ENCODE data around the gene PTPRT.

PTPRT gene

GRCh38 chr20:43196243-43196642 lies 6.5 kb upstream of the PTPRT start:
- TF ChIP-seq CTCF (IDR thresholded peaks at IDR 0.05; ENCODE audit: insufficient read depth, low read depth, low read length, missing control alignments): no peak
- no peak for DNase-seq (ENCODE audit: low read depth)
- no peak overlapping the region for H3K4me3 ChIP-seq (ENCODE audit: low read depth, low read length)

DNA sequence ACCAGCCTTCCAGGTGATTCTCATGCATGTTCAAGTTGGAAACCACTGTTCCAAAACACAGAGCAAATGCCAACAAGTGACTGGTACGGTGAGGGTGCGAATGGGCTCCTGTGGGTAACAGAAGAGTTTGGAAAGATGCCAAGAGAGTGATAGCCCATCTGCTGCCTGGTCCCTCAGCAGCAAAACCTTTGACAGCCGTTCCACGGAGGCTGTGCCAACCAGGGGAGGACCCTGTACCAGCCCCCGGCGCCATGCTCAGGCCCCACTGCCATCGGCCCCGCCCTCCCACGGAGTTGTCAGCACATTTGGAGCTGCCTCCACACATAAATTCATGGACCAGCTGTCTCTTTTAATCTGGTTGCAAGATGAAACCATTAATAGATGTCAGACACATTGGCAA lies 4.4 kb upstream of the PTPRT start:
- DNase-seq (ENCODE audit: low read depth): no peak
- no peak overlapping the region for H3K4me3 ChIP-seq (ENCODE audit: low read depth, low read length)
- TF ChIP-seq CTCF (IDR thresholded peaks at IDR 0.05; ENCODE audit: insufficient read depth, low read depth, low read length, missing control alignments): no peak

DNA sequence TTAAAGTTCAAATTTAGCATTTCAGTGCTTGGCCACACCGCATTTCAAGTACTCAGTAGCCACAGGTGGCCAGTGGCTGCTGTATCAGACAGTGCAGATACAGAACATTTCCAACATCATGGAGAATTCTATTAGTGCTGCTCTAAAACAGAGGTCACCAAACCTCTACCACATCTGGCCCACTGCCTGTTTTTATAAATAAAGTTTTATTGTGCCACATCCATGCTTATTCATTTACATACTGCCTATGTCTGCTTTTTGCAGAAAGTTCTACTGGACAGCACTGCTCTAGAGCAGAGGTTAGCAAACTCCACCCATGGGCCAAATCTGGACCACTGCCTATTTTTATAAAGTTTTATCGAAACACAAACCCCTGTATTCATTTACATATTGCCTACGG lies 3.7 kb upstream of the PTPRT start:
- no peak for TF ChIP-seq CTCF (IDR thresholded peaks at IDR 0.05; ENCODE audit: insufficient read depth, low read depth, low read length, missing control alignments)
- no peak for DNase-seq (ENCODE audit: low read depth)
- H3K4me3 ChIP-seq (ENCODE audit: low read depth, low read length): no peak overlapping the region

- TF ChIP-seq CTCF (IDR thresholded peaks at IDR 0.05; ENCODE audit: insufficient read depth, low read depth, low read length, missing control alignments): peak; percentile 57
- DNase-seq (ENCODE audit: low read depth): peak; percentile 15
- no peak overlapping the region for H3K4me3 ChIP-seq (ENCODE audit: low read depth, low read length)
These were observed 2.5 kb upstream of the PTPRT start for GRCh38 chr20:43191946-43192863.

DNA sequence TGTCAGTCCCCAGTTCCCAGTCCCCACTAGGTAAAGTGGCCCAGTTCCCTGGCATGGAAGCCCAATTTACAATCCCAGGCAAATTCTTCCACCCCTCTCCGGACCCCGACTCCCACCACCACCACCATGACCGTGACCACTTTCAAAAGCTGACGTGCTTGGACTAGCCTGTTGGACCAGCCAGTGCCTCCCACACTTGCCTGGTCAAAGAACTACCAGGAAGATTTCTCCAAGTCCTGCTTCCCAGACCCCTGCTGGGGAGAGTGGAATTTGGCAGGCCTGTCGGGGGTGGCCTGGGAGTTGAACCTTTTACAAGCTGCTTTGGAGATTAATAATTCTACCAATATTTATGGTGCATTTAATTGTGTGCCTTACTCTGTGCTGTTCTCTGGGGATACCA lies 1.4 kb upstream of the PTPRT start:
- TF ChIP-seq CTCF (IDR thresholded peaks at IDR 0.05; ENCODE audit: insufficient read depth, low read depth, low read length, missing control alignments): no peak
- no peak overlapping the region for H3K4me3 ChIP-seq (ENCODE audit: low read depth, low read length)
- DNase-seq (ENCODE audit: low read depth): no peak

DNA sequence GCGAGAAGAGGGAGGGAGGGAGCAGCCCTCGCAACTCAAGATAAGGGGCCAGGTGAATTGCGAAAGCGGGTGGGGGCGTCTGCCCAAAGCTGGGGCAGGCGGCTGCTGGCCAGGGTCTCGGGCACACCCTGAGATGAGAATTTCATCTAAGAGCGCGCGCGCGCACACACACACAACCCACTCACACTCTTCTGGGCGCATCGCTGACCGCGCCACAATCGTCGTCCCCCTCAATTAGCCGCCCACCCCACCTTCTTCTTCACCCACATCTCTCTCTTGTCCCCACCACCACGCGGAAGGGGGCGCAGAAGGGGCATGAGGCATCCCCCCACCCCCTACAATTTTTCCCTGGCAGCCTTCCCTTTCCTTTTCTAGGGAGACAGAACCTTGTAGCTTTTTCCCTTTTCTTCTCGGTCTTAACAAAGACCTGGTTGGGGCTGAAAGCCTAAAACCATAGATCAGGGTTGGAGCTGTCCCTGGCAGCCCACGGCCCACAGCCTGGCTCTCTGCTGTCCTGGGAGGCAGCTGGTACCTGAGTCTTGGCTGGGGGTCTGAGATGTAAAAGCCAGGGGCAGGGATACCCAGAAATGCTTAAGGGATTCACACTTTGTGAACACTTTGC lies 737 bp upstream of the PTPRT start:
- no peak for DNase-seq (ENCODE audit: low read depth)
- no peak overlapping the region for H3K4me3 ChIP-seq (ENCODE audit: low read depth, low read length)
- no peak for TF ChIP-seq CTCF (IDR thresholded peaks at IDR 0.05; ENCODE audit: insufficient read depth, low read depth, low read length, missing control alignments)
